Neural progenitor cell (in vitro differentiated cells): ENCODE measurements around the gene SLC5A12.

Experiments
- EZH2 ChIP-seq: fragments of 200-600 bp; sonication (generic); IDR thresholded peaks from 2 replicates; pipeline ENCODE4 v1.6.1; 2017; ENCODE audit warnings: antibody characterized with exemption, mild to moderate bottlenecking, moderate library complexity
- TF ChIP-seq, protein P1 (sequence below): fragments of 200-600 bp; sonication (generic); IDR thresholded peaks from 2 replicates; pipeline ENCODE4 v1.5.1; 2017; ENCODE audit warnings: antibody characterized with exemption, mild to moderate bottlenecking

DNA sequence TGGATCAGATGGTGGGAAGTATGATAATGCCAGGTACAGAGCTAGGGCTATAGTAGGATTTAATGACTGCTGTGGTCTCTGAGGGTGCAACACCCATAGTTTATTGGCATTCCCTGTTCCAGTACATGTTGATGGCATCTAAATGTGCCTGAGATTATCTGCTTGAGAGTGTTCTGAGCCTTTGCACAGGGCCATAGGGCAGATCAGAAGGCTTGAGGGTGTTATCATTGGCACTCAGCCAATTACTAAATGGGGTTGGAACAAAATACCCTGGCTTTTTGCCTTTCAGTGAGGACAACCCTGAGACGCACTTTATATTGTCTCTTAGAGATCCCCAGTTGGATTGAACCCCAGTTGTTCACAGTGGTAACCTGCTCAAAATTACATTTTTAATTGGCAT, 6.7 kb downstream of the SLC5A12 start:
- no peak for TF ChIP-seq EZH2
- TF ChIP-seq, protein P1, sequence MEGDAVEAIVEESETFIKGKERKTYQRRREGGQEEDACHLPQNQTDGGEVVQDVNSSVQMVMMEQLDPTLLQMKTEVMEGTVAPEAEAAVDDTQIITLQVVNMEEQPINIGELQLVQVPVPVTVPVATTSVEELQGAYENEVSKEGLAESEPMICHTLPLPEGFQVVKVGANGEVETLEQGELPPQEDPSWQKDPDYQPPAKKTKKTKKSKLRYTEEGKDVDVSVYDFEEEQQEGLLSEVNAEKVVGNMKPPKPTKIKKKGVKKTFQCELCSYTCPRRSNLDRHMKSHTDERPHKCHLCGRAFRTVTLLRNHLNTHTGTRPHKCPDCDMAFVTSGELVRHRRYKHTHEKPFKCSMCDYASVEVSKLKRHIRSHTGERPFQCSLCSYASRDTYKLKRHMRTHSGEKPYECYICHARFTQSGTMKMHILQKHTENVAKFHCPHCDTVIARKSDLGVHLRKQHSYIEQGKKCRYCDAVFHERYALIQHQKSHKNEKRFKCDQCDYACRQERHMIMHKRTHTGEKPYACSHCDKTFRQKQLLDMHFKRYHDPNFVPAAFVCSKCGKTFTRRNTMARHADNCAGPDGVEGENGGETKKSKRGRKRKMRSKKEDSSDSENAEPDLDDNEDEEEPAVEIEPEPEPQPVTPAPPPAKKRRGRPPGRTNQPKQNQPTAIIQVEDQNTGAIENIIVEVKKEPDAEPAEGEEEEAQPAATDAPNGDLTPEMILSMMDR = no peak
